COLO668 (cell line): Measurements from ENCODE around the gene CNTRL.
"Not testable (repeated sequence)": the region's sequence is repeated elsewhere in the genome, so short reads cannot be mapped to it uniquely, and the experiment has no call there.

Source experiments
- DNase-seq: peaks from one replicate; lab custom pipeline; 2025; ENCODE audit not compliant: unreplicated experiment; lab: John Stamatoyannopoulos, UW

CNTRL gene

DNA sequence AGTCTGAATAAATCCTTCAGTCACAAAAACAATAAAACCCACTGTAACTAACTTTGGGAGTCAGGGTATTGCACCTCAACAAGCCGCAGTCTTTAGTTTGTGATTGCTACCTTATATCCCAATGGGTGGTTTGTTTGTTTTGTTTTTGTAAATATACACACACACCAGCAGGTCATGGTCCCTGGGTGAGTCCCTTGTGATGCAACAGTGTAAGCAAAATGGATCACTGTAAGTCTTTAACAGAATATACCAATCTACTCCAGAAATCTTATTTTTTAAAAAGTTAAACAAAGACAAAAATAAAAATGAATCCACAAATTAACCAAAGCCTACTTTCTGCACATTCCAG, 104.6 kb downstream of the CNTRL start:
- not testable (repeated sequence) for DNase-seq

DNA sequence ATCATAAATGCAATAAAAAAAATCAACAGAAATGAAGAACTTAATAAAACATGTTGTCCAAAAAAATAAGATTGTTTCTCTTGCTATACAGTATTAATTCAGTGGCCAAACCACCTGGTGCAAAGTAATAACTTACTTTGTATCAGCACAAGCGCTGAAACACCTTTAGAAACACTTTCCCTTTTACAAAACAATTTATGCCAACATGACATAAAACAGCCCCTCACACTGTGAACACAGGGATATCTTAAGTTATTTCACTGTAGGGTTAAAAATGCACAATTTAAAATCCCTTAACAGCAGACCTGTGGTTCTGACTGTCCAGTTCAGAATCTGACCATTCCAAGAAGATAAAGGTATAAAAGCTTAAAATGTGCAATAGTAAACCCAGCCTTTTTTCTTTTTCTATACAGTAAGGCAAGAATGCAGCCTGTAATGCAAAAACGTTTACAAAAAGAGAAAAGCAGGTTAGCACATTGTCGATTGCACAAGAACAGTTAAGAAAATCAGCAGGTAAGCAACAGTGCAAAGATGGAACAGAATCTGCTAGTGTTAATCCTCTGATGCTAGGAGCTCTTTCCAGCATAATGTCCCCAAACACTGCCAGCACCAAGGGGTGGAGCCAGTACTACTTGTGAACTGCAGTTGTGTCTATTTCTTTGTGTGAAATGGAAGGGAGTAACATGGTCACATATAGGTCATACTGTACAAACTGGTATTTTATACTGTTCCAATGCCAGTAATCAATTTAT, 105.4 kb downstream of the CNTRL start:
- DNase-seq, result no peak

DNA sequence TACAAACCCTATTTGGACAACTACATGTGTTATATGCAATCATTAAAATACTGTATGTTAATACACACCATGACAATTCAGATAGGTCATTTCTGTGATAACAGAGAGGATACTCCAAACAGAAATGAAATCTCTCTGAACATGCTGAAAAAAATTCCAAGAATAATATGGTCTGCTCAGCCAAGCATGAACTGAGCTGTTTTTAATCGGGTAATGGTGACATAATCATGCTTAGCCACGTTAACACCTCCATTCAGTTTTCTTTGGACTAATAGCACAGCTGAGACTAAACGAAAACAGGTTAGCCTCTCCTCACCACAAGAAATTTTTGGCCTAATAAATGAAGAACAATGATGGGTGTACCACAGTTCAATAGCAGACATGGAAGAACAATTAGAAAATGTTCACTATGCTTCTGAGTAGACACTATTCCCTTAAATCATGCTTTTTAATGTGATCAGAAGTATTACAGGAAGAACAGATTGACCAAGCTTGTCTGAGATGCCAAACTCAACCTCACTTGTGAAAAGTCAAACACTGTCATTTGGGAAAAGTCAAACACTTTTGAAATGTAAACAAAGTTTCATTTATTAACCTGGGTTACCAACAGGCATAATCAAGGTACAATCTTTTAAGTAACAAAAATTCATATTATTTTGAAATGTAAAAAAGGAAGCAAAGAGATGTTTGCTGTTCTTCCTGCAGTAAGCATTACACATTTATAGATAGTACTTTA, 107.5 kb downstream of the CNTRL start:
- no peak for DNase-seq

DNA sequence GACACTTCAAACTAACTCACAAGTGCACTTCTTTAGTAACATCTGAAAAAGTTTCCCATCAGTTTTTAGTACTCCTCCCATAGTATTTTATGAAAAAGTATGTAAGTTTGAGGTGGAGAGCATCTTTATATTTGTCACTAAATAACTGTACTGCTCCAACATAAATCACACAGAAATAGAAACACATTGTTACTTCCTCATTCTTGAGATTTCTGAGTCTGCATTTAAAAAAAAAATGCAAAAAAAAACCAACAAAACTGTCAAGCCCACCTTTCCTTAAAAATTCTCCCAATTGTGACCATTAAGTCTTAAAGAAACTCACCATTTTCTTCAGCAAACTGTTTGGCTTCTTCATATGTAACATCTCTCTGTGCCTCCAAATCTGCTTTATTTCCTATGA, 108.2 kb downstream of the CNTRL start:
- DNase-seq, result no peak

DNA sequence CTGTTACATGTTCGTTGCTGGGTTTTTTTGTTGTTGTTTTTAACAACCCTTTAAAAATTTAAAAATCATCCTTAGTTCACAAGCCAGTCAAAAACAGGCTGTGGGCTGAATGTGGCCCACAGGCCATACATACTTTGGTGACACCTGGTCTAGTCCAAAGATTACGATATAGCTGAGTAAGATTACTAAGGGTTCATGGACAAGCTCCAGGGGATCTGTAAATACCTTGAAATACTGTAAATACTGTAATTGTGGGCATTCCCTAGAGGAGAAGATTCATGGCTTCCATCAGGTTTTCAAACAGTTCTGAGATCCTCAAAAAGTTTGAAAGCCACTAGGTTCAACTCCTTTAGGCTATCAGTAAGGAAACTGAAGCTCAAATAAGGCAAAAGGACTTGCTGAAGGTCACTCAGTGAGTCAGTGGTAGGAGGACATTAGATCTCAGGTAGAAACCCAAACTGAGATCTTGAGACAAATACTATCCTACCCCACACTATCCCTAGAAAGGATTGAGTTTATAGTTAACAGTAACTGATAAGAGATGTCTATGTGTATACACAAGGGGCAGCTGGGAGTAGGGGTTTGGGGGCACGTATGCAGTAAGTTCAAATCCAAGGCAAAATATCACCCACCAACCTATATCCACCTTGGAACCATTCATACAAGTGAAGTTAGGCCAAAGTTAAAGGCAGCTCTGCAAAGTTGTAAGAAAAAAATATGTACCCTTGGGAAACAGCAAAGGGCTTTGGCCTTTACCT, 109.1 kb downstream of the CNTRL start:
- DNase-seq, result no peak

DNA sequence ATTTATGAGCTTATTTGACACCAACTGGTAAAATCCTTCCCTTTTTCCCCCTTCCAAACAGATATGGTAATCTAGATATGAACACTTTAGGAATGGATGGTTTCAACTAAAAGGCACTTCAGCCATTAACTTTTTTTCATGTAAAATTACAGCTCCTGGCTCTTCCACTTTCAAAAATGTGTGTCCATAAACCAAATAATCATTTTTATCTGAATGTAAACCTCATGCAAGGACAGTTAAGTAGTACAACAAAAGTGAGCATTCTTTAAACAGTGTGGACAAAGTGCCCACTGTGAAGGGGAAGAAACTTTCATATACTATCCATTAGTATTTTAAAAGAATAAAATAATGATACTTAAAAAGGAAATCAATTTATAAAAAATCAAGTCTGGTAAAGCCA, 109.7 kb downstream of the CNTRL start:
- no peak for DNase-seq

DNA sequence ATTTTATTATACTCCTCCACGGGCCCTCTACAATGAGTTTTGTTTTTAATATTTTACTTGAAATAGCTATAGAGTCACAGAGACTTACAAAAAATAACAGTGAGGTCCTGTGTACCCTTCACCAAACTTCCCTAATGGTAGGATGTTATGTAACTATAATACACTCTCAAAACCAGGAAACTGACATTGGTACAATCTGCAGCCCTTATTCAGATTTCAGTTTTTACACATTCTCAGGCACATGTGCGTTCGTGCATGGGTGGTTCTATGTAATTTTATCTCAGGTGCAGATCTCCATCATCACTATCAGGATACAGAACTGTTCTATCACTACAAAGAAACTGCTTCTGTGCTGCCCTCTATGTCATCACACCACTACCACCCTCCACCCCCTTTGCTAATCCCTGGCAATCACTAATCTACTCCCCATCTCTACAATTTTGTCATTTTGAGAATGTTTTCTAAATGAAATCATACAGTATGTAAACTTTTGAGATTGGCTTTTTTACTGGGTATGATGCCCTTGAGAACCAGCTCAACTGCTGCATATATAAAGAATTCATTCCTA, 110.5 kb downstream of the CNTRL start:
- DNase-seq, result no peak

DNA sequence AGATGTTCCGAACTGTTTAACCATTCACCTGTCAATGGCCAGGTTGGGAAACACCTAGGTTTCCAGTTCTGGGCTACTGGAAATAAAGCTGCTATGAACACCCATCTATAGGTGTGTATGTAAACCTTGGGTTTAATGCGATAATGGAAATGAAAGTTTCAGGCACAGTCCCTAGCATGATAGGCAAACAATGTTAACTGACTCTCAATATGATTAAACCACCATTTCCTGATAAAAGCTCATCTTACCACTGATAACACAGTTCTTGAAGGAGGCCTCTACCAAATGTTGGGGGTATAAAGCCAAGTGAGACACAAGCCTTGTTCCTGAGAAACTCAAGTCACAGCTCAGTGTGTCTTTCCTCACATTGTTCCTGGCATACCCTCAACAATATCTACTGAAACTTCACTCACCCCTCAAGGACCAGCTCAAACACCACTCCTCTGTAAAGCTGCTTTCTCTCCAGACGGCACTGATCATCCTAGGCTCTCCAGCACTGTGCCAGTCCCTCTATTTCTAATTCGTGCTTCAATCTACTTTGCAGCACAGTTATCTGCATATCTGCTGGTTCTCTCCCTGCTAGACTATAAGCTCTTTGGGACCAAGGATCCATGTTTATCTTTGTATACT, 111.1 kb downstream of the CNTRL start:
- DNase-seq, result no peak

DNA sequence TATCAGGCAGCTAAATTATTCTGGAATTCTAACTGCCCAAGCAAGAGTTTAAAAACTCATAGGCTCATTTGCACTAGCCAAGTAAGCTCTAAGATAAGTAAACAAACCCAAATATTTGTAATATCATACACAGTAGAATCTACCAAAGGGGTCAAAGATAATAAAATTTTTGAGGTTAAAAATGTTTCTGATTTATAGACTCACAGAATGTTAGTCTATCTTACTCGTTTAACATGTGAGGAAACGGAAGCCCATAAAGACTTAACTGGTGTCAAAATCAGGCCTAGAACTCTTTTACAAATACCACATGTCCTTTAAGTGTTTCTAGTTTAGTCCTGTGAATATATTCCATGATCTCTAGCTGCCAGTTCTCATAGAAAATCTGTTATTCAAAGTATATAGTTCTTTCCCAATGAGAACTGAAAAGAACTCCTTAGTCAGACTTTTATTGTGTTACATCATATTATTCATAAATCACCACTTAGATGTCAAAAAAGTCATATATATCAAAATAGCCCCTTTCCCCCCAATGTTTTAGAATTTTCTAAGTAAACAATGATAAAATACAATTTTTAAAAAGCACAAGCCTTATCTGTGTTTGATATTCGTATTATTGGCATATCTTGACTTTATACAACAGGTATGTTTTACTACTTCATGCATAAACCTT, 113.0 kb downstream of the CNTRL start:
- DNase-seq, result no peak

DNA sequence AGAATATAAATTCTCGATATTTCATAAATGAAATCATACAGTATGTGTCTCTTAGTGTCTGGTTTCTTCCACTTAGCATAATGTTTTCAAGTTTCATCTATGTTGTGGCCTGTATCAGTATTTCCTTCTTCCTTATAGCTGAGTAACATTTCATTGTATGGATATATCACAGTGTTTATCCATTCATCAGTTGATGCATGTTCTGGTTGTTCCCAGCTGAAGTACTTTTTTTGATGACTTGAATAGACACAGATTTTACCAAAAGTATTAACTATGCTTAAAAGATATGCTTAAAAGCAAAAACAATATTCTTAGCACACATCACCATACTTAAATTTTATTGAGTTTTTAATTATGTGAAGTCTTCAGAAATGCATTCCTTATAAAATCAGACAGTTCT, 114.3 kb downstream of the CNTRL start:
- DNase-seq, result no peak

DNA sequence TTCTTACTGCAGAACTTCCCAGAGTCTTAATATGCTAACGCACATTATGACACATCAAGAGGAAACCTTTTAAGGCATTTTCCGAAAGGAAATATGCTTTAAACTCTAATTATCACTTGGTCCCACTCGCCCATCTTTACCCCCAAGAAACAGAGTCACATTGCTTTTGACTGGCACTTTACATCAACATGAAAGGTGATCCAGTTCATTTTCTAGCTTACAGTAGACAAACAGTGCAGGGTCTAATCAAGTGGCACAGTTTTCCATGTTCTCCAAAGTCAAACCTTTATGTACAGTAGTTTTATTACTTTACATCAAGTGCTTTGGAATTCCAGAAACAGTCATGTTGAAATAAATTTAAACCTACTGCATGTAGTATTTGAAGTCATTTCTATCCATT, 114.9 kb downstream of the CNTRL start:
- DNase-seq, result no peak

DNA sequence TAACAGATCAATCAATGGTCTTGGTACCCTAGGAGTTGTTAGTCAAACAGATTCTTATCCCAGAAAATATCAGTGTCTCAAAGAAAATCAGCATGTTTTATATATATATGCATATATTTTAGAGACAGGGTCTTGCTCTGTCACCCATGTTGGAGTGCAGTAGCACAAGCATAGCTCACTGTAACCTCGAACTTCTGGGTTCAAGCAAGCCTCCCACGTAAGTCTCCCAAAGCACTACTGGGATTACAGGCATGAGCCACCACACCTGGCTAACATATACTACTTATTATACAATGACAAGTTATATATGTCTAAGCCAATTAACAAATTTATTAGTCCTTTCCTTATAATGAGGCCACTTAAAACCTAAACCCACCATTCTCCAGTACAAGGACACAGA, 116.5 kb downstream of the CNTRL start:
- DNase-seq, result no peak

DNA sequence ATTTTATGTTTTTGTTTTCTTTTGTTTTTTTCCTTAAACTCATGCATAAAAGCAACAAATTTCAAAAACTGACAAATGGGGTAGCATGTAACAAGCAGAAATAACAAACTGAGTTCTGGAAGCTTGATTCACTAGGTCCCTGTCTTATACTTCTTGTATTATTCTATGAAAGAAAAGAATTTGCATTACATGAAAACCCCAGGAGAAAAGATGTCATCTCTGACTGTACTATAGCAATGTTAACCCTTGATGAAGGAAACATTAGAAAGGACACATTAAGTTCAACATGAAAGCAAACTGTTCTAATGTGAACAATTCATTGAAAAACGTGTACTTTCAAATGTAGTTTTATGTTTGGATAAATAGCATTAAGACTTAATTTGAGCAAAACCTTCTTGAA, 117.8 kb downstream of the CNTRL start:
- no peak for DNase-seq

DNA sequence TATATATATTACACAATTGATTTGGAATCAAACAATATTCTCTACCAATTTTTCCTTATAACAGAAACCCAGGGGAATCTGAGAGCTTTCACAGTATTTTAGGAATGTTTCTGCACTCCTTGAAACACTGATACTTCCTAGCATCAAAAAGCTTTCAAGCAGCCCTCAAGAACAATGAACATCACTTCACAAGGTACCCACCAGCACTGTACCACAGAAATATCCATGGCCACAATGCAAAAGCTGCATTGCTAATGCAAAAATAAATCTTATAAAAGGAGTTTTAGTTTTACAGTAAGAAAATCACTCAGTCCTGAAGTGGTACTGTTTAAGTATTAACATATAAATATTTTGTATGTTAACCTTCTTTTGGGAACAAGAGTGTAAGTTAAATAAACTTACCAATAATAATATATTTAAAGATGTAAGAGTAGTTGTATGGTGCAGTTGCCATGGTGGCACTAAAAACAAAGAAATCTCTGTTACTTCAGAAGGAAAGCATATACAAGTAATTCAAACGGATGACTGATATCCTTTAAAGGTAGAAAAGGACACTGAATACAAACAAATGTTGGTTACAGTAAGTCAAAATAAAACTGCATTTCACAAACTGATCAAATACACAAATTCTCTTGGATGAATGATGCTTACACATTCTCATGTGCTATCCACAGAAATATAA, 118.3 kb downstream of the CNTRL start:
- DNase-seq, result no peak

DNA sequence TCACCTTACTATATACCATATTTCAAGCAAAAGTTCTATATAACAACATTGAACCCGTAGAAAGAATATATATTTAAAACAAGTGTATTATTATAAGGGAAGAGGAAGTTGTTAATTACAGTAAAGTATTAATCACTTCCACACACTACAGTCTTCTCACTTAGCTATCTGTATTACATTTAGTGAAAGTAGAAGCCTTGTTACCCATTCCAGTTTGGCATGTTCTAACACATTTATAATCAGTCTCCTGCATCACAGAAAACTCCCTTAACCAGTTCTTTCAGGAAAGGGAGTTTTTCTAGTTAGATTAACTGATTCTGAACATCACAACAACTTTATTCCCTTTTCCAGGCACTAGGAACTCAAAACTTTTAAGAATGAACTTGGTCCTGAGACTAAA, 120.0 kb downstream of the CNTRL start:
- no peak for DNase-seq

DNA sequence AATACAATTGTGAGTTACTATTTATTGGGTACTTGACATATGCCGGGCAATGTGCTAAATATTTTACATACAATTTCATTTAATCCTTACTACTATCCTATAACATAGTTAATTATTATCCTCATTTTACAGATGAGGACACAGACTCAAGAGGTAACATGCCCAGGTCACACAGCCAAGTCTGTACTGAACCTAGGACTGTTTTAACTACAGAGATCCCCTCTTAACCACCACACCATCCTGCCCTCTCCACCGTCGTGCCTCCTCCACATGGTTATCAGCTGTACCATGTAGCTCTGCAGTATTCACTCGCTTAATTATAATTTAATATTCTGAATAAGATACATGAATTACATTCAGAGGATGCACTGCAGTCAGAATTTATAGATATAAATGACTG, 121.6 kb downstream of the CNTRL start:
- DNase-seq, result no peak

DNA sequence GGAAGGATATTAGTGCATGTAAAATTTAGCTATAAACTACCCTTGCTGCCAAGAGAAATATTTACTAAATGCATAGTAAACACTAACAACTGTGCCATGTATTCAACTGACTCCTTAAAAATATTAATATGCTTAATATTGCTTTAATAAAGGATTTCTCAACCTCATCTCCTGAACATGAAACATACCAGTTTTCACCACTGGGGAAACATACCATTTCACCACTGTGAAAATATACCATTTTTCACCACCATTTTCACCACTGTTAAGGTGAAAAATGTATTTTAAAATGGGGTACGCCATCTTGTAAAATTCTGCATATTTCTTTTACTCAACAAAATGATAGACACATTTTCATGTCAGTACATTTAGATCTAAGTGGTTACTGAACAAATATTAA, 122.4 kb downstream of the CNTRL start:
- no peak for DNase-seq

DNA sequence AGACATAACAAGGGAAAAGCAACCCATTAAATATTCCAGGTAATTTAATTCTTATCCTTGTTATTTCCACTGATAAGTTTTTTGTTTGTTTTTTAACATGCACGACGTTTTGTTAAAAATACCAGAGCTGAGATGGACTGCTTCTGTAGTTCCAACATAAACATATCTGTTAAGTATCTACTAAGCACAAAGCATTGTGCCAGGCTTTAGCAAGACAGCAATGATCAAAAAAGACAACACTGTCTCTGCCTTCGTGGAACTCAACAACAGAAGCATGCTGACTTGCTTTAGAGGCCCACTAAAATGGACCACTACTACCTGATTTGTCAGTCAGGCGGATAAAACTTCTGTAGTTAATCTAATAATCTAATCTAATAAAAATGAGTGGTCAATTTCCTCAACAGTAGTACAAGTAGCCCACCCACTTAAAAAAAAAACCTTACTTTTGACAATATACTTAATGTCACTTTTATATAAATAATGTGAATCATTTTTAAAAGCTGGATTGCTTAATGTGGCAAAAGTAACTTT, 123.8 kb downstream of the CNTRL start:
- no peak for DNase-seq

DNA sequence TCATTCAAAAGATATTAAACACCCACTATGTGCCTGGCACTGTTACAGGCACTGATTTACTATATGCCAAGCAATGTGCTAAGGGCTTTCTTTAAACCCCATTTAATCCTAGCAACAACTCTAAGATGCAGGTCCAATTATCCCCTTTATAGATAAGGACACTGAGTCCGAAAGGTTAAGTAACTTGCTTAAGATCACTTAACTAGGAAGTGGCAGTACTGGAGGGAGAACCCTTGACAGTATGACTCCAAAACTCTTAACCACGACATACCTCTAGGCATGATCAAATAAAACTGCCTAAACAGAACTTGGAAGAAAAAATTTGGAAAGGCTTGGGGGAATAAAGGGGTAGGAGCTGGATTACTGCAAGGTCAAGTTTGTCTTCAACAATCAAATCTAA, 125.2 kb downstream of the CNTRL start:
- DNase-seq, result no peak

DNA sequence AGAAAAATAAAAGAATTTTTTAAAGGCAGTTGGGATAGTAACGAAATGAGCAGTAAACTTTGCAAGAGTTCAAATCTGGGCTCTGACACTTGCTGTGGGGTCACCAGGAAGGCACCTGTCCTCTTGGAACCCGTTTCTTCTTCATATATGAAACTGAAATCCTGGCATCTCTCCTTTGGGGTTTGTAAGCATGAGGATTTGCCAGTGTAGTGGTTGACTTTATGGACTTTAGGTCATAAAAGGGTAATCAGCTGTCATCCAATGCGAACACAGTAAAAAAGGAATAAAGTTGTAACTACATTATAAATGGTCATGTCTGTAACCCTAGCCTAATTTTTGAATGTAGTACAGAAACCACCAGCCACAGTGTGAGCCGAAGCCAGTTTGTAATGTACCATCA, 125.6 kb downstream of the CNTRL start:
- no peak for DNase-seq
